Calu3 (cell line): Measurements from ENCODE around the gene PRSS35. TPM values are rescaled to one million over a fixed set of nuclear protein-coding genes. Genes with fewer than 3 reads are reported as not detected.
"Not testable (repeated sequence)": the region's sequence is repeated elsewhere in the genome, so short reads cannot be mapped to it uniquely, and the experiment has no call there.

Experiments used
- BruUV-seq: library from RNA; stranded (reverse); fragments of 400-500 nt; replicated peaks from 2 replicates; lab custom pipeline; 2021; lab: Mats Ljungman, UMichigan
- CTCF ChIA-PET: fragments of 300-600 bp; sonication (Branson Sonifier 250); formaldehyde crosslinking; loops from one replicate; lab custom pipeline; 2022; ENCODE audit warnings: antibody characterized with exemption; lab: Charles Lee
- DNase-seq: peaks from one replicate; pipeline ENCODE4 v3.0.0; 2022
- H3K27ac Mint-ChIP-seq: one replicate; pipeline ENCODE4 v1.8.0; 2022; ENCODE audit warnings: mixed read lengths; ENCODE audit not compliant: unreplicated experiment
- H3K27me3 Mint-ChIP-seq: one replicate; pipeline ENCODE4 v1.8.0; 2022; ENCODE audit warnings: mixed read lengths; ENCODE audit not compliant: unreplicated experiment
- H3K36me3 Mint-ChIP-seq: one replicate; pipeline ENCODE4 v1.8.0; 2022; ENCODE audit warnings: mild to moderate bottlenecking, moderate library complexity, mixed read lengths; ENCODE audit not compliant: insufficient read depth, unreplicated experiment
- H3K4me1 Mint-ChIP-seq: one replicate; pipeline ENCODE4 v1.8.0; 2022; ENCODE audit warnings: mild to moderate bottlenecking, low read depth, mixed read lengths; ENCODE audit not compliant: unreplicated experiment
- H3K4me3 Mint-ChIP-seq: one replicate; pipeline ENCODE4 v1.8.0; 2022; ENCODE audit warnings: mild to moderate bottlenecking, low read depth, moderate library complexity, mixed read lengths; ENCODE audit not compliant: unreplicated experiment
- H3K9me3 Mint-ChIP-seq: one replicate; pipeline ENCODE4 v1.8.0; 2022; ENCODE audit warnings: low read depth, mixed read lengths; ENCODE audit not compliant: unreplicated experiment
- CTCF ChIP-seq: fragments of 200-600 bp; IDR thresholded peaks from one replicate; pipeline ENCODE4 v1.8.0; 2022; ENCODE audit warnings: antibody characterized with exemption; ENCODE audit not compliant: unreplicated experiment
- intact Hi-C: fragments of 100-400 bp; cut with micrococcal nuclease; formaldehyde crosslinking; loops from one replicate; pipeline ENCODE4 v1.10.0; 2022; ENCODE audit not compliant: unreplicated experiment
- total RNA-seq: library from RNA; stranded (reverse); gene quantifications from 2 replicates; pipeline ENCODE4 v1.2.3, GENCODE V29; 2022

PRSS35 gene
- total RNA-seq, 1 experiment from 2014 or later = not detected

GRCh38 chr6:83536647-83537589 lies 24.6 kb downstream of the PRSS35 start:
- BruUV-seq = no TSS peak
- no peak for TF ChIP-seq CTCF
- intact Hi-C loops = no loop called here
- Mint-ChIP-seq H3K27ac (no peak overlapping the region), H3K4me1 (peaks cover 14% of the 10 kb centered on the region), H3K27me3 (peaks cover 20% of the 10 kb centered on the region), H3K36me3 (no peaks in the 10 kb centered on the region), H3K4me3 (no peak overlapping the region), H3K9me3 (no peaks in the 10 kb centered on the region)
- no peak for DNase-seq
- CTCF ChIA-PET = interaction anchor here (0.6 to 1.0 kb wide), 8 partner anchors 10 to 320 kb away, joined by 3 to 5 read pairs (median 3); partner anchors contain the start of gene PRSS35

- no peak for TF ChIP-seq CTCF
- H3K4me1 Mint-ChIP-seq = peaks cover 14% of the 10 kb centered on the region
- H3K27me3 Mint-ChIP-seq = peaks cover 20% of the 10 kb centered on the region
- no peak for DNase-seq
- H3K9me3 Mint-ChIP-seq = peaks cover 4% of the 10 kb centered on the region
- CTCF ChIA-PET = no interaction called here
- BruUV-seq = no TSS peak
- no peaks in the 10 kb centered on the region for H3K36me3 Mint-ChIP-seq
- intact Hi-C loops = no loop called here
- H3K27ac Mint-ChIP-seq = no peak overlapping the region
- H3K4me3 Mint-ChIP-seq = no peak overlapping the region
These were observed 27.3 kb downstream of the PRSS35 start for GRCh38 chr6:83539678-83540077.

- BruUV-seq = no TSS peak
- intact Hi-C loops = no loop called here
- Mint-ChIP-seq H3K27ac (no peak overlapping the region), H3K9me3 (peaks cover 10% of the 10 kb centered on the region), H3K36me3 (no peaks in the 10 kb centered on the region), H3K4me3 (no peak overlapping the region), H3K4me1 (no peaks in the 10 kb centered on the region), H3K27me3 (no peaks in the 10 kb centered on the region)
- TF ChIP-seq CTCF = no peak
- CTCF ChIA-PET = interaction anchor here (0.8 to 1.0 kb wide), 3 partner anchors 11 to 423 kb away, joined by 3 to 4 read pairs (median 3); partner anchors contain the start of gene PRSS35
- DNase-seq = peak; percentile 5
These were observed 34.3 kb downstream of the PRSS35 start for GRCh38 chr6:83546636-83547035.

- H3K36me3 Mint-ChIP-seq, H3K27me3 Mint-ChIP-seq, H3K27ac Mint-ChIP-seq, CTCF ChIA-PET, H3K9me3 Mint-ChIP-seq, BruUV-seq, H3K4me1 Mint-ChIP-seq, DNase-seq, intact Hi-C loops, H3K4me3 Mint-ChIP-seq: not testable (repeated sequence)
These were observed 38.1 kb downstream of the PRSS35 start for GRCh38 chr6:83550482-83550881.

GRCh38 chr6:83551748-83552147 lies 39.4 kb downstream of the PRSS35 start:
- H3K4me1 Mint-ChIP-seq = peaks cover 15% of the 10 kb centered on the region
- DNase-seq, intact Hi-C loops, H3K27ac Mint-ChIP-seq, H3K27me3 Mint-ChIP-seq, H3K9me3 Mint-ChIP-seq, BruUV-seq, CTCF ChIA-PET, H3K36me3 Mint-ChIP-seq, H3K4me3 Mint-ChIP-seq: not testable (repeated sequence)
